Measurements from ENCODE around the gene ZNF672.
"Not testable (repeated sequence)": the region's sequence is repeated elsewhere in the genome, so short reads cannot be mapped to it uniquely, and the experiment has no call there.

ZNF672 gene

DNA sequence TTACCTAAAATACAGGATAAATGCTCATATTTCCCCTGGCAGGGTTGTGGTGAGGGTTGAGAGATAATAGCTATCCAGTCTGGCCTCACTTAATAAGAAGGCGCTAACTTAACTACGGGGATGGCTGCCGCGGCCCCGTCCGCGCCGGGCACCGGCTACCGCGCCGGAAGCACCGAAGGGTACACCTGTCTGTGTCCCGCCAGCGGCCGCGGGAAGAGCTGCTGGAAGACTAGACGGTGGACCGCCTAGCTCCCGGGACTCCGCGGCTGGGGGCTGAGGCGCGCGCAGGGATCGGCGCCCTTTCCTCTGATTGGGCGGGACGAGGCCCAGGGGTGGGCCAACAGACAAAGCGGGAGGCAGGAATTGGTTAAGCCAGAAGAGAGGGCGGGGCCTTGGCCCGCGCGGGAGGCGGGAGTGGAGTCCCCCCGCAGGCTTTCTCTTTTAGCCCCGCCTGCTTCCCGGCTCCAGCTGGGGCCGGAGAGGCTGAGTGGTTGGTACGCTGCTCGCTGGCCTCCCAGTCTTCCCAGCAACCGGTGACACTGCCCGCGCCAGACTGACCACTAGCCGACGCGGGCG, at the start of gene ZNF672:
Gene ZNF672 (plus strand): TSS at position 444 of the 576 bp plus-strand sequence. CDS start 9,051 bp downstream, outside the sequence.
- DNase-seq: peak; percentile 95

DNA sequence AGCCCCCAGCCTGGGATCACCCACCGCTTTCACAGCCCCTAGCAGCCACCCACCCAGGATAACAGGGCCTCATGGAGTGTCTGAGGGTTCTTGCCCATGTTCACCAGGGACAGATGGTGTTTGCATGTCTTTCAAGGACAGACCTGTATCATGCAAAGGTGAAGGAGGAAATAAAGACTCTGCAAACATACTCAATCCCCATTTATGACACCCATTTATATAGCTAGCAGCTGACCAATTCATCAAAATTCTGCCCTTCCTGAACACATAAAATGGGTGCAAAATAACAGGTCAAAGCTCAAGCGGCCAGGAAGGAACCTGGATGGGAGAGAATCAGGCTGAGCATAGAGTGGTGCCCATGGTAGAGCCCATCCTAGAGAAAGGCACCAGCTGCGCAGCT, 49.7 kb upstream of the ZNF672 start:
- no peak for DNase-seq

DNA sequence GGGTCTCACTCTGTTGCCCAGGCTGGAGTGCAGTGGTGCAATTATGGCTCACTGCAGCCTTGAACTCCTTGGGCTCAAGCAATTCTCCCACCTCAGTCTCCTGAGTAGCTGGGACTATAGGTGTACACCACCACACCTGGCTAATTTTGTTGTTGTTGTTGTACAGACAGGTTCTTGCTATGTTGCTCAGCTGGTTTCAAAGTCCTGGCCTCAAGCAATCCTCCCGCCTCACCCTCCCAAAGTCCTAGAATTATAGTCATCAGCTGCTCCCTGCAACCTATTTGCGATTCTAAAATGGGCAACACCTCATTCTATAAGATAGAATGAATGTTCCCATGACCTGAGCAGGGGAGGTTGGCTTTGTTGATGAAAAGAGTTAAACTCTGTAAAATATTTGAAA, 48.7 kb upstream of the ZNF672 start:
- DNase-seq: not testable (repeated sequence)

DNA sequence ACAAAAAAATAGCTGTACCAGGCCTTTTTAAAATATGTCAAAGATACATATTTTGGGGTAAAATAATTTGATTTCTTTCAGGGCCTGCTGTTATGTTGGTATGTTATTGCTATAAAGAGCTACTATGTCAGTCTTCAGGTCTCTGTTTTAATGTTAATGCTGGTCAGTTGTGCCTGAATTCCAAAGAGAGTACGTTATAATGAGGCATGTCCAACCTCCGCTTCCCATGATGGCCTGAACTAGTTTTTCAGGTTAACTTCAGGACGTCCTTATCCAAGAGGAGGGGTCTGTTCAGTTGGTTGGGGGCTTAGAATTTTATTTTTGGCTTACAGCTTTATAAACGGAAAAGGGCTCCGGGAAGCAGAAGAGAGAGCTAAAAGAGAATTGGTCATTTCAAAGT, 47.6 kb upstream of the ZNF672 start:
- no peak for DNase-seq

DNA sequence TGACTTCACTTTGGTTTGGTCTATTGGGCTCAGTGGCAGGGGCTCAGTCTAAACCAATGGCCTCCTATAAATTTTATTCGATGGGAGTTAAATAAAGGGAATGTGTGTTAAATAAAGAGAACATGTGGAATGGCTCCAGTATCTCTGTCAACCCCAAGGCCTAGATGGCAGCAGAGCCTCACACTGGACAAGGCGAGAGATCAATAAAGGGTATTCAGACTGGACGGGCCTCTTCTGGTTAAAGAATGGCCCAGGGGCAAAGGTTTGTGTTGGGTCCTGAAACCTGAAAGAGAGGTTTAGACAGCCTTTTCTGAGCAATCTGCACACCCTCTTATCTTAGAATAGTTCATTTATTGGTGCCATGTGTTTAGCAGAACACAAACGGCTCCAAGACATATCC, 47.0 kb upstream of the ZNF672 start:
- no peak for DNase-seq

DNA sequence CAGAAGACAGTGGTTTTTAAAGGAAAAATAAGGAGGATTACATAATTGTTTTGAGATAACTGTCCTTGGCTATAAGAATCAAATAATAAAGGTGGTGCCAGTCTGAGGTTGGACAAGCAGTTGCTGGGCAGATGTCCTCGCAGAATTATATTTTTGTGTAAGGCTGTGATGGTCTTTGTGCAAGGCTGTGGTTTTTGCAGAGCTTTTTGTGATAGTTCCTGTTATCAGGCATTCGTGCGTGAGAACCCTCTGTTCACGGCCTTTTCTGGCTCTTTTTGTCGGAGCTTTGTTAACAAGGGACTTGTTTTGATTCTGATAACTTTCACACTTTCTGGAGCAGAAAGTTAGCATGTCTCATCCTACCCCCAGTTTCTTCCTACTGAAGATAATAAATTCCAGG, 45.7 kb upstream of the ZNF672 start:
- no peak for DNase-seq

DNA sequence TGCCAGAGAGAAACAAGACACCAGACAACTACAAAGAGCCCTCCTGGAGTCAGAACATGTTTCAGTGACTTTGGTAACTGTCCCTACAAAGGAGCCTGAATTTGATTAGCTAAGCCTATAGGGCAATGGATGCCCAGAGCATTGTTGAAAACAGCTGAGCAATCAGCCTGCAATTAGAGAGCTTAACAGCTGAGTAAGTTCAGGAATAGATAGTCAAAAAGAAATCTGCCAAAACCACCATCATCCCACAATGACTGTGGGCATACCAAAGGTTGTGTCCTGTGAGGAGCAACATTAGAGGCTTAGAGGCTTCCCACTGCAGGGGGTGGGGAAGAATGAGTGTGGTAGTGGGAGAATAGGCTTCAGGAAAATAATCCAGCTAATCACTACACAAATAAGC, 44.4 kb upstream of the ZNF672 start:
- DNase-seq: no peak

DNA sequence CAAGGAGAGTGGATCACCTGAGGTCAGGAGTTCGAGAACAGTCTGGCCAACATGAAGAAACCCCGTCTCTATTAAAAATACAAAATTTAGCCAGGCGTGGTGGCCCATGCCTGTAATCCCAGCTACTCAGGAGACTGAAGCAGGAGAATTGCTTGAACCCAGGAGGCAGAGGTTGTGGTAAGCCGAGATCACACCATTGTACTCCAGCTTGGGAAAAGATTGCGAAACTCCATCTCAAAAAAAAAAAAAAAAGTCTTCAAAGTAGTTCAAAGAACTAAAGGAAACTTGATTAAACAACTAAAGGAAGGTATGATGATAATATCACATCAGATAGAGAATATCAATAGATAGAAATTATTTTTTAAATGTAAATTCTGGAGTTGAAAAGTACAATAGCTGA, 43.4 kb upstream of the ZNF672 start:
- not testable (repeated sequence) for DNase-seq

GRCh38 chr1:248798791-248799190, 39.2 kb upstream of the ZNF672 start:
- DNase-seq: no peak

DNA sequence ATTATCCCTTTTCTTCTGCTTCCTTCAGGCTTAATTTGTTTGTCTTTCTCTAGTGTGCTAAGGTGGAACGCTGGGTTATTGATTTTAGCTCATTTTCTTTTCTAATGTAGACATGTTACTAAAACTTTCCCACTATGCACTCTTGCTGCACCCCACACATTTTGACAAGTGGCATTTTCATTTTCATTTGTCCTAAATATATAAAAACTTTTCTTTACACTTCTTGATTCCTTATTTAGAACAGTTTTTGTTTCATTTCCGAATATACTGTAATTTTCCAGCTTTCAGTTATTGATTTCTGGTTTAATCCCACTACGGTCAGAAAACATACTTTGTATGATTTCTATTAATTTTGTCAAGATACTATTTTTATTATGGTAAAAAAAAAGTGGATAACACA, 37.6 kb upstream of the ZNF672 start:
- DNase-seq: no peak

GRCh38 chr1:248802454-248802853, 35.6 kb upstream of the ZNF672 start:
- DNase-seq: no peak

- DNase-seq: not testable (repeated sequence)
Observed at GRCh38 chr1:248803501-248803900, 34.5 kb upstream of the ZNF672 start.

DNA sequence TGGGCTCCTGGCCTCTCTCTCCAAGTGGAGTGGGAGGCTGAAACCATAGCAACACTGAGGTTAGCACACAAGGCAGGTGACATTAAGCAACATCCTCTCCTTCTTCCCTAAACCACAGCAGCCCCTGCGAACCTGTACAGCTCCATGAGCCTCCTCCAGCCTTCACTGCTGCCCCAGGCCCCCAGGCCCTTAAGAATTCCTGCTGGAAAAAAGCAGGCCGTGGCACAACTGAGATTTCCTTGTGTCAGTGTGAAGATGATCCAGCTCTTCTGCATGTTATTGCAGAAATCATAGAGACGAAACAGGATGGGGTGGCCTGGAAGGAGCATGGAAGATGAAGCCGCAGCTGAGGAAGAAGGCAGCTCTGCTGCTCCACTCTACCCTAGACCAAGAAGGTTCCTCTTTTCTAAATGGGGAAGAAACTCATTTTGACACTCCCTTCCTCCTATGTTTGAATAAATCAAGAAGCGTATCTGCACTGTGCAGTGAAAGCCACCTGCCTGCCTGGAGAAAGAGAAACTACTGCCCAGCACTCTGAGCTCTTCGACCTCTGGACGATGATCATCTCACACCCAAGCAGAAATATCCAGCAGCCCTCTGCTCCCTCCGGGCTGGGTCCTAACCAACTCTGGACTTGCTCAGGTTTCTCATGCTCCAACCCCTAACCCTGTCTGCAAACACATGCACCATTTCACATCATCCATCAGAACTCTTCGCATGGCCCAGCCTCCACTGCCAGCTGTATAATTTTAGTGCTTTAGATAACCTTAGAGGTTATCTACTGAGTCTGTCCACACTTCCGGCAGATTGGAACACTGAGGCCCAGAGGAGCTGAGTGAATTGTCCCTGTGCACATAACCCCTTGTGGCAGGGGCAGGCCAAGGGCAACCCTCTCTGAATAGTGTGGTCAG, 33.0 kb upstream of the ZNF672 start:
- no peak for DNase-seq

DNA sequence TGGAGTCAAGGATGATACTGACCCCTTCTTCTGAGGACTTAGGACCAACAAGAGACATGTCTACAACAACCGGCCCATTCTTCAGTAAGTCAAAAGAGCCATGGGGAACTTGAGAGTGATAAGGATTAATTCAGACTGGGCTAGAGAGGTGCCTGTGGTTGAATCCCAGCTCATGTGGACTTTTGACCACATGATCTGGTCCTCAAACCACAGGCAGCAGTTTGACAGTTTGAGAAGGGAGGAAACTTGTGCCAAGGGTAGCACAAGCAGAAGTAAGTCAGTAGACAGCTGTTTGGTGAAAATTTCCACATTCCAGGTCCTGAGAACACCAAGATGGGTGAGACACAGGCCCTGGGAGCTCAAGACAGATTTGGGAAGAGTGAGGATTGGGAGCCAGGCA, 32.1 kb upstream of the ZNF672 start:
- DNase-seq: no peak

DNA sequence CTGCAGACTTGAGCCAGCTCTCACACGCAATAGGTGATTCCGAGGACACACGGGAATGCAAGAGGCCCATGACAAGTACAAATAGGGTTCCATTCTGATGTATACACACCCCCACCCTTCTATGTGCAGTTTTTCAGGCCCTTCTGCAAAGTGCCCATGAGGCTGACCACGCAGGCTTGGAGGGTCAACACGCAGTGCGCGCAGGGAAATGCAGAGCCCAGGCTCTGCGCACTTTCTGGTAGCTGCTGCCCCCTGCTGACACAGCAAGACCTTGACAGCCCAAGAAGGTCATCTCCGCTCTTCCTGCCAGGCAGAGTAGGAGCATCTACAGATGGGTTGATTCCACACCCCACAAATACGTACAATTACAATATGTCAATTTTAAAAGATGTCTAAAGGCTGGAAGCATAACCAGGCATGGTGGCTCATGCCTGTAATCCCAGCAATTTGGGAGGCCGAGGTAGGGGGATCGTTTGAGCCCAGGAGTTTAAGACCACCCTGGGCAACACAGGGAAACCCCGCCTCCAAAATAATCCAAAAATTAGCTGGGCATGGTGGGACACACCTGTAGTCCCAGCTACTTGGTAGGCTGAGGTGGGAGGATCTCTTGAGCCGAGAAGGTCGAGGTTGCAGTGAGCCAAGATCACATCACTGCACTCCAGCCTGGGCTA, 30.8 kb upstream of the ZNF672 start:
- peak; percentile 56 for DNase-seq

DNA sequence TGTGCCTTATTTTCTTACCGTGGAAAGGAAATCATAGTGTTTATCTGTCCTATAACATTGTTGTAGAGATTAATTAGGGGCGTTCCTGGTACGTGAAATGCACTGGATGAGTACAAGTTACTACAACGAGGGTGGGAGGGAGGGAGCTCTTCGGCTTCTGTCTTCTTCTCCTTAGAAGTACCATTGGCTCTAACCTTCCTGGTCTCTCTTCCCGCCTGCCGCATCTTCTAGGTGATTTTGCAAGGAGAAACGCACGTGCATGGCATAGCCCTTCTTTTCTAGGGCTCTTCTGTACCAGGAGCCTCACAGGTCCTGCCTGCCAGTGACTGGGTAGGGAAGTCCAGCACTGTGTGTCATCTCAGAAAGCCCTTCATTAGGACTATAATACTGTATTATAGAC, 29.1 kb upstream of the ZNF672 start:
- no peak for DNase-seq

DNA sequence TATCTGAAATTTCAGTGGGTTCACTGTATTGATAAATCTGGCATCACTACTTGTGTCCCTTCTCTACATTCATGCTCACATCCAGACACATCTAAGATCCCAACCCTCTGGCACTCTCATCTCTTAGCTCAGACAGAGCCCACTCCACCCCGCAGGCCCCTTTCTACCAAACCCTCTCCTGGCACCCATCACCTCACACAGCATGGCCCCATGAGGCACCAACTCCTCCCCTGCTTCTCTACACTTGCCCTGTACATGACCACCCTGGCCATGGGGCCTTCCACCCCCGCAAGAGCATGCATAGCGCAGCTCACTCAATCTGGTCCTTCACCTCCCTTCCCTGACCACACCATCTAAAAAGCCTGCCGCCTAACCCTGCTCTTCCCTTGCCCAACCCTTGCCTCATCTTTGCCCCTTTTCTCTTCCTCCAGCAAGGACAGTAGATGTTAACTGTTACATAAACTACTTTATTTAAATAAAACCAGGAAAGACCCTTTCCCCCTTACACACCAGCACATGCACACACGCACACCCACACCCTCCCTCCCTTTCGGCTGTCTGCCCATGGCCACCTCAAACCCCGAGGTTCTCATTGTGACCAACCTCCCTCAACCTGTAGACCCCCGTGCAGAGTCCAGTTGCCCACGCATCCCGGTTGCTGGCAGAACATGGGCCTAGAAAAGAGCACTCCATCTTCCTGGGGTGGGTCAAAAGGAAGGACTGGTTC, 27.9 kb upstream of the ZNF672 start:
- DNase-seq: no peak

DNA sequence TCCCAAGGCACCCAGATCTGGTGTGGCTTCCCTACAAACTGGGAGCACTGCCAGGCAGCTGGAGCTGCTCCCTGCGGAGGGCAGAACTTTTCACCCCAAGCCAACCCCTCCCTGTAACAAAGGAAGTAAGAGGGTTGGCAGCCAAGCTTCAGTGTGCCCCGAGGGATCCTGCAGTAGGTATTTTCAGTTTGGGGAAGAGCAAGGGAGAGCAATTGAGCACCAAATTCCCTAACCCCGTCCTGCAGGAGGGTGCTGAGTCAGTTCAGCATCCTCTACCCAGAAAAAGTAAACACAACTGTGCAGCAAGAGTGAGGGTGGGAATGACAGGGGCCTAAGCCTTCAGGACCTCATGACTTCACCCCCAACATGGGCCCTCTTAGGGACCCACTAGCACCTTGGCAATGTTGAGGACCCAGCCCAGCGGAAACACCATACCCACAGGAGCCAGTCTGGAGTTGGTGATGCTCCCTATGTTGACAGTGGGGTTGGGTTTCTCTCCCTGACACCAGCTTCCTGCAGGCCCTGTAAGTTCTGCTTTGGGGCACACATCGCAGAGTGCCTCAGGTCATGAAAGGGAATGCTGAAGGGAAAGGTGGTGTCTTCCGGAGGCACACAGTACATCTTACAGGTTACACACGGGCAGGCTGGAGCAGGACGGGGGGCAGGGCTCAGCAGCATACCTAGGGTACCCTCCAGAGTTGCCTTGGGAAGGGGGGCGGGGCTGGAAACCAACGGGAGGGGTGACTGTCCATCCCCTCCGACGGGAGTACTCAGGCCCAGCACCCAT, 27.1 kb upstream of the ZNF672 start:
- no peak for DNase-seq

- no peak for DNase-seq
Observed at GRCh38 chr1:248811514-248812490, 26.2 kb upstream of the ZNF672 start.

GRCh38 chr1:248812736-248813425, 25.1 kb upstream of the ZNF672 start:
- DNase-seq: no peak

GRCh38 chr1:248813546-248813945, 24.5 kb upstream of the ZNF672 start:
- DNase-seq: no peak

Data from CD4-positive, alpha-beta T cell treated with Interleukin-10 for 1 hour (primary cell).